Choroid plexus epithelial cell (primary cell): ENCODE measurements around the gene GUSB.

Experiments used
- DNase-seq: peaks from one replicate; pipeline ENCODE4 v3.0.0-alpha.2; 2010; ENCODE audit warnings: low read depth
- H3K4me3 ChIP-seq: 2 replicates; pipeline ENCODE4 v1.5.1; 2011; ENCODE audit warnings: low read depth, mild to moderate bottlenecking, control low read depth, low read length, moderate library complexity
- CTCF ChIP-seq: conservative IDR thresholded peaks from 2 replicates; pipeline ENCODE4 v1.5.1; 2011; ENCODE audit warnings: low read depth, mild to moderate bottlenecking, control low read depth, inconsistent platforms, low read length, moderate library complexity

GUSB gene

DNA sequence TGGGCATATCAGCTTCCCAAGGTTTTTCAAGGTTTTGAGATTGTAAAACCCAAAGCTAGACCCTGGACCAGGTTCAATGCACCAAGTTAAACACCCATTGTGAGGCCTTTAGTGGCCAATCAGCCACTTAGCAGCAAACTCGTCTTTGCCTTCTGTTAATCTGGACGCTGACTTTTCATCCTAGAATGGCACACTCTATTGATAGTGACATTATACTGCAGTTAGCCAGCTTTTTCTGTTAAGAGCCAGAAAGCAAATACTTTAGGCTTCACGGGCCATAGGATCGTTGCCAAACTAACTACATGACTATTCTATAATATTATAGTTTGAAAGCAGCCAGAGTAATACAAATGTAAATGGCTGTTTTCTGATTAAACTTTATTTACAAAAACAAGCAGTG lies 57.8 kb downstream of the GUSB start:
- no peak for DNase-seq
- no peak overlapping the region for H3K4me3 ChIP-seq
- TF ChIP-seq CTCF, result no peak

DNA sequence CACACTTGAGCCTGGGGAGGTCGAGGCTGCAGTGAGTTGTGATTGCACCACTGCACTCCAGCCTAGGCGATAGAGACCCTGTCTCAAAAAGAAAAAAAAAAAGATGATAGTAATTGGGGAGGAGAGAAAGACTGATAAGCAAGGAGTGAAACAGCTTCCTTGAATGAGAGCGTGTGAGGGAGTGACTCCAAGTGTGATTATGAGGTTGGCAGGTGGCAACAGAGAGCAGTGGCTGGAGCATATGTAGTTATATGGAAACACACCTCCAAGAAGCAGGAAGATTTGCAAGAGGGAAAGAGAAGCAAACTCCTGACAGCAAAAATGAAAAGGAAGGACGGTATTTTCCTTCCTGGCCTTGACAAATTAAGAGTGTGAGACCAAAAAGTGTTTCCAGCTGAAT lies 58.7 kb downstream of the GUSB start:
- DNase-seq, result no peak
- TF ChIP-seq CTCF, result no peak
- no peak overlapping the region for H3K4me3 ChIP-seq

- DNase-seq, result no peak
- H3K4me3 ChIP-seq, result no peak overlapping the region
- no peak for TF ChIP-seq CTCF
Measured at GRCh38 chr7:65915921-65916657, 65.9 kb downstream of the GUSB start.

DNA sequence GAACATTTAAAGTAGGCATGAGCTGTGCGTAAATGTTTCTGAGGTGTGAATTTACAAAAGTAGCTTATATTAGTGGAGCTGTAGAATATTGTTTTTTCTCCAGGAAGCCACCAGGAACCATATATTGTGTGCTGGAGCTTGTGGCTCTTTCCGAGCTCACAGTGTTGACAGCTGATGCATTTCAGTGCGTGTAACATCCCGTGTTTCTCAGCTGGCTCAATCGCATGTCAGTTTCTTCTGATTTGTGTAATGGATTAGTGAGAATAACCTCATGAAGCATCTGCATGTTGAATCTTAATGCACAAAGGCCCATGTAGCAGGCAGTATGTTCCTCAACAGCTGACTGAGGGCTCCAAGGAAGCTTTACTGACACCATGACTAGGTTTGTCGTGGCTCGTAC lies 69.8 kb downstream of the GUSB start:
- no peak for DNase-seq
- TF ChIP-seq CTCF, result no peak

More for the DNA sequence above, 69.8 kb downstream of the GUSB start:
- no peak overlapping the region for H3K4me3 ChIP-seq
